GM19328 (cell line): ENCODE data around the gene KIF16B.

Experiments used
- ATAC-seq: cut with Tn5 transposase; IDR thresholded peaks from one replicate; pipeline ENCODE4 v1.9.1; 2021; ENCODE audit warnings: mild to moderate bottlenecking, moderate library complexity; ENCODE audit not compliant: unreplicated experiment

The KIF16B gene

GRCh38 chr20:16368645-16369292 lies 204.5 kb downstream of the KIF16B start:
- no peak for ATAC-seq

GRCh38 chr20:16367948-16368560 lies 205.2 kb downstream of the KIF16B start:
- ATAC-seq = no peak

DNA sequence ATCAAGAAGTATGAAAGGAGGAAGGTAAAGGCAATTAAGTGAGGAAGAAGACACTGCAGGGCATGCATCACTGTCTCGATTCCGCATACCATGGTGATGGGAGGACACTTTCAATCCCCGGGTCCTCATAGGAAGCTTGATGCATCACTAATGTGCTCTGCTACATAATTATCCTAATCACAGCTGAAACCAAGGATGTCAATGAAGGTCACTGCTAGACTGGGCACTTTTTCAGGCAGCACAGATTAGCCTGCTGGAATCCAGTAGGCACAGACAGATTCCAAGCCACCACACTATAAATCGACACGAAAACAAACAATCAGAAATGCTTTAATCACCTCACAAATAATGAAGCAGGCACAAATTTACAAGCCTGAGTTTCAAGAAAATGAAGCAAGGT lies 206.7 kb downstream of the KIF16B start:
- no peak for ATAC-seq

DNA sequence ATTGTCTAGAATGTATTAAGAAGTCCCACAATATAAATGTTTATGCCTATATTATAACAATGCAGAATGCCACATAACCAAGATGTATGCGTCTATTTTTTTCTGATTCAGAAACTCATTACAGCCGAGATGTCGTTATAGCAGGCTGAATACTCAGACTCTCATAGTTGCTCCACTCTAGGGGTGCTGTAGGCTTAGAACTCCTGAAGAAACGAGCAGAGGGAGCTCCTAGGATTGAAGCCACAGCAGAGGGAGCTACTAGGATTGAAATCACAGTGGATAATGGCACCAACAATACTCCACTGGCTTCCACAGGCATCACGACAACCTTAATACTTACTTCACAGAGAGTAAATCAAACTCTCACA lies 208.9 kb downstream of the KIF16B start:
- ATAC-seq = no peak

GRCh38 chr20:16363506-16364319 lies 209.5 kb downstream of the KIF16B start:
- ATAC-seq = no peak

GRCh38 chr20:16362642-16363041 lies 210.6 kb downstream of the KIF16B start:
- ATAC-seq = no peak

GRCh38 chr20:16360668-16361067 lies 212.6 kb downstream of the KIF16B start:
- ATAC-seq = no peak

- no peak for ATAC-seq
These were observed 219.8 kb downstream of the KIF16B start for GRCh38 chr20:16353417-16353781.

DNA sequence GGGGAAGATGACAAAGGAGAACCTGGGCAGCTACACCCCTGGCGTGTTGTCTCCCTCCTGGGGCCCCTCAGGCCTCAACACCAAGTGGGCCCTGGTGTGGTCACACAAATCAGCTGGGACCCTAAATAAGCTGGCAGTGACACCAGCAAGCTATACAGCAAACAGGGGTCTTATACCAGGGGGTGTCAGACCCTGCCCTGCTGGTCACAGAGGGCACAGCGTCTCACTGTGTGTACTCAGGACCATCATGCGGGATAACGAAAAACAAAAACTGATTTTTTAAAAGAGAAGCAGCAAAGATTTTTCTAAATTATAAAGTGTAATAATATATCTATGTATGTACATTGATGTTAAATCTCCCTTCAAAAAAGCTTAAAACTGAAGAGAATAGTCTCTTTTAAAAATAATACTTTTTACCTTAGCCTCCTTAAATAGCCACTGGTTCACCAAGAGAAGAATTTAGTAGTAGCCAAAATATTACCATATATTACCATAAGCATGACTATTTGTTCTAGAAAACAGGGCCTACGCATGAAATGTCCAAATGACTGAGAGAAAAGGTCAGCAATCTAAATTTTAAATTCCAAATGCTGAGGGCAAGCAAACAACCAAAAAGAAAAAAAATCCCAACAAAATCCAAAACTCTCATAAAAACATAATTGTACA lies 220.4 kb downstream of the KIF16B start:
- ATAC-seq = no peak

DNA sequence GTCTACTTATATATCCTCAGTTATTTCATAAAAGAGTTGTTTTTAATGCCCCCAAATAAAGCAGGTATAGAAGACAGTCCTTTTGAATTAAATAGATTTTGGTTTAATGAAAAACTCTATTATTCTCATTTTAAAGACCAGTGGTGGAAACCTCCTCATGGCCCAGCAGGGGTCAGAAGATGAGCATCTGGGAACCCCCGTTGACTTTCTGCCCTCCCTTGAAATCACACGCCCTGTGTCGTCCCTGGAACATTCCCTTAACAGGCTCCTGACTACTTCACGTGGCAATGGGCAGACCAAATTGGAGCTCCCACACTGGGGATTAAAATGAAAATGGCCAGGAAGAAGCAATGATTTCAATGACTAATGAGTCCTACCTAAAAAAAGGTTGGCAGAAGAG lies 220.9 kb downstream of the KIF16B start:
- no peak for ATAC-seq

DNA sequence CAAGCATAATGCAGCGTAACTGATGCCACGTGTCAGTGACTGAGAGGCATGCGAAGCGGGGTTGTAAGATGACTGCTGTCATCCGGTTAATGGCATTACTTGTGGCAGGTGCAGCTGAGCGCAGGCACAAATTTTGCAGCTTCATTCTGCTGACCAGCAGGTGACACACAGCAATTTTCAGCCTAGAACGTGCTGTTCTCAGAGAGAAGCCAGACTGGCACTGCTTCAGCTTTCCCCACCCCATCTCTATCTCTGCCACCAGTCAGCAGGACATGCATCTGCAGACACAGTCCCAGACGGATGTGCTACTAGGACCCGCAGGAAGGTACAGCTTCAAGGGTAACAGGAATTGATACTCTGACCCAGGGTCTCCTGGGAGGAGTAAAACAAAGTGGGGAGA lies 221.8 kb downstream of the KIF16B start:
- no peak for ATAC-seq

DNA sequence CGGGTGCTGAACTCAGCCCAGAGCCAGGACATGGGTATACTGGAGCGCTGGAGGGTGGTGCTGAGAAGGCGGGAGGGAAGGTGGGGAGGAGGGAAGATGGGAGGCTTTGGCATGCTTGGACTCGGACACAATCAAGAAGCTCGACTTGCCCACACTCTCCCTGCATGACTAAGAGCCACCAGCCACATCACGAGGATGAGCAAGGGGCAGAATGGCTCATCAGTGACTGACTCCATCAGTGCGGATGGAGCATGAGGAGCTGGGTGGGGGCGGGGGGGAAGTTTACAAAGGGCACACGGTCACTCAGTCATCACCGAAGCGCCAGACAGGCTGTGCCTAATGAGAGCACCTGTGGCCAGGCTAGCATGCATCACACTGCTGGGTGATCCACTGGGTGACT lies 222.8 kb downstream of the KIF16B start:
- no peak for ATAC-seq

- no peak for ATAC-seq
These were observed 223.6 kb downstream of the KIF16B start for GRCh38 chr20:16349523-16350260.

GRCh38 chr20:16346956-16347355 lies 226.3 kb downstream of the KIF16B start:
- ATAC-seq = no peak

GRCh38 chr20:16337707-16338106 lies 235.5 kb downstream of the KIF16B start:
- no peak for ATAC-seq

- no peak for ATAC-seq
These were observed 245.6 kb downstream of the KIF16B start for GRCh38 chr20:16327606-16328005.

GRCh38 chr20:16321291-16321690 lies 252.0 kb downstream of the KIF16B start:
- ATAC-seq = no peak

DNA sequence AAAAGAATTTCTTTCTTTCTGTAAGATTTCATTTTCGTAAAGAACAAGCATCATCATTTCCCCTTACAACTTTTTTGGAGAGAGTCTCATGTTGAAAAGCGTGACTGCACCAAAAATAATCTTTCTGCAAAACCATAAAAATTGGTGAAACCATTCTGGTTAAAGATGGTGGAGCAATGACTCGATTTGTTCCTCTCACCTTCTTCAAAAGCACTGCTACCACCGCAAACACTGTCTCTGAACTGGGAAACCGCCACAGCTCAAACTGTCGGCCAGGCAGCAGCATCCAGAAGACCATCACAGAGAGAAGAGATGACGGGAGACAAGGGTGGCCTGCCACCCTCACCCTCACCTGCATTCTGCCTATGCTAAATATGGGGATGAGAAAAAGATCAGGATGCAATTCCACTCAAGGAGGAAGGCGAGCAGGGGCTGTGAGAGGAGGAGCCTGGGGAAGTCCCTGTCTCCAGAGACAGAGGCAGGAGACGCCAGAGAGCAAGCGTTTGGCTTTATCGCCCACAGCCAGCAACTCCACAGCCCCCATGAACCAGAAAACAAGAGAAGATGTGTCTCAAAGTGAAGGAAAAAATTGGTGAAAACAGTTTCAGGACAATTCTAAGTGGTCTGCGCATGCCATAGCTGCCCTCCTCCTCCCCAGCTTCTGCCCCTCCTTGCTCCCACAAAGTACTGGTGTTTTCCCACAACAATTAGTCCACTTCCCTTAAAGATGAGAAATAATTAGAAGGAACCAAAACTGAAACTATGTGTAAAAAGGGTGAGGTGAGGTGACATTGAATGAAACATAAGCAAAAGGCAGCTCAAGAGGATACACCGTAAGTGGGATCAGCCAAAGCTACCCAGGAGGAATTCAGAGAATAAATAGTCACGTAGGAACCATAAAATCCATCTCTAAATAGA lies 255.5 kb downstream of the KIF16B start:
- no peak for ATAC-seq

DNA sequence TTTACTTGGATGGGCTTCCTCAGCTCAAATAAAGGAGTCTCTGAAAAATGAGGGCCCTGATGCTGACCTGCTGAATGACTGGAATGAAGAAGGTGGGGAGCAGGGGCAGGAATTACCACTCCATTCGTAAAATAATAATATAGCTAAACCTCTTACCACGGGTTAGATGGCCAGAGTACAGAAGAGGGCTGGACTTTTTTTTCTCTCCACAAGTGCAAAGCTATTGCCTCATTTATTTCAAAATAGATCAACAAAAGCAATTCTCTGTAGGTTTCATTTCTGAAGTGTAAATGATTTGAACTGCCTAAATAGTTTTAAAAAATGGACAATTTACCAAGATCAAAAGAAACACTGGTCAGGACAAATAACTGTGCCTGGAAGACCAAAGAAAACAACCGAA lies 256.7 kb downstream of the KIF16B start:
- no peak for ATAC-seq

DNA sequence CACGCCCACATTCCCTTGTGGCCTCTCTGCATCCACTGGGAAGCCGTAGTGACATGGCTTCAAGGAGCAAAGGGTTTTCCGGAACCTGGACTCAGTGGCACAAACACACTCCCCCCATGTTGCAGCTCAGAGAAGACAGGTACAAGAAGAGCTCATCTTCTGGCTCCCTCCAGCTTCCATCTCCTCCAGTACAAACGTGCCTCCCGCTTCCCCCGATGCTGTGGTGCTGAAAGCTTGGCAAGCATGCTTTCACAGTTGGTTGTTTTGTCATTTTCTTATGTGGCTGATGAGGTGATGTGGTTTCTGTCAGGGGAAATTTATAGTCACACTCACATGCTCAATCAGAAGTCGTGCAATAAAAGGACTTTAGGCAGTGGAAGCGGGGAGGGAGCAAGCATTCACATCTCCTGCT lies 258.5 kb downstream of the KIF16B start:
- no peak for ATAC-seq
